Liver (tissue), 9 donors: ENCODE results near the gene SMIM24. TPM values are rescaled to one million over a fixed set of nuclear protein-coding genes. Genes with fewer than 3 reads are reported as not detected.

Experiments used
- DNase-seq: peaks from one replicate; pipeline ENCODE4 v3.0.0-alpha.2; 2017; ENCODE audit warnings: low spot score
- H3K27ac ChIP-seq, 2 donors: one replicate each; pipeline ENCODE4 v1.7.0; 2013; ENCODE audit warnings: inconsistent platforms in 2 of 2, low read length in 2 of 2, control low read depth in 1 of 2, low read depth in 1 of 2, mild to moderate bottlenecking in 1 of 2
- H3K27me3 ChIP-seq, 4 donors: one replicate each; pipeline versions ENCODE4 v1.6.1 to v1.7.0; 2013; ENCODE audit warnings: low read length in 3 of 4, inconsistent platforms in 1 of 4, mild to moderate bottlenecking in 1 of 4, moderate library complexity in 1 of 4; ENCODE audit not compliant: control insufficient read depth in 4 of 4, insufficient read depth in 4 of 4
- H3K36me3 ChIP-seq, 4 donors: one replicate each; pipeline versions ENCODE4 v1.6.1 to v1.7.0; 2013; ENCODE audit warnings: low read length in 3 of 4, mild to moderate bottlenecking in 3 of 4, low read depth in 1 of 4, moderate library complexity in 1 of 4; ENCODE audit not compliant: control insufficient read depth in 4 of 4, insufficient read depth in 3 of 4
- H3K4me1 ChIP-seq, 4 donors: one replicate each; pipeline versions ENCODE4 v1.6.1 to v1.7.0; 2013; ENCODE audit warnings: low read length in 3 of 4, mild to moderate bottlenecking in 3 of 4, moderate library complexity in 1 of 4; ENCODE audit not compliant: control insufficient read depth in 4 of 4, insufficient read depth in 4 of 4
- H3K4me3 ChIP-seq, 3 donors: one replicate each; pipeline versions ENCODE4 v1.6.1 to v1.7.0; 2013; ENCODE audit warnings: low read length in 3 of 3, control low read depth in 1 of 3, low read depth in 1 of 3, mild to moderate bottlenecking in 1 of 3
- H3K9ac ChIP-seq, 2 donors: one replicate each; pipeline ENCODE4 v1.7.0; 2013; ENCODE audit warnings: low read length in 2 of 2, mild to moderate bottlenecking in 2 of 2, moderate library complexity in 2 of 2, control low read depth in 1 of 2, low read depth in 1 of 2
- H3K9me3 ChIP-seq, 4 donors: one replicate each; pipeline versions ENCODE4 v1.6.1 to v1.7.0; 2013; ENCODE audit warnings: low read length in 3 of 4; ENCODE audit not compliant: control insufficient read depth in 4 of 4
- CTCF ChIP-seq: fragments of 150-350 bp; IDR thresholded peaks from 2 replicates; pipeline ENCODE4 v1.5.1; 2017; ENCODE audit warnings: improper control_type of control experiment, low read depth, low read length; ENCODE audit not compliant: missing input control
- EGR1 ChIP-seq, 2 donors: IDR thresholded peaks; 2 replicates each; pipeline ENCODE4 v1.6.1; 2016 to 2018; ENCODE audit warnings: antibody characterized with exemption in 2 of 2, low read depth in 2 of 2
- FOXA1 ChIP-seq: IDR thresholded peaks from 2 replicates; pipeline ENCODE4 v1.6.1; 2016; ENCODE audit warnings: antibody characterized with exemption
- FOXA2 ChIP-seq: IDR thresholded peaks from 2 replicates; pipeline ENCODE4 v1.6.1; 2016; ENCODE audit warnings: antibody characterized with exemption
- GABPA ChIP-seq, 2 donors: IDR thresholded peaks in 1 of 2; conservative IDR thresholded peaks in 1 of 2; 2 replicates each; pipeline ENCODE4 v1.6.1; 2016; ENCODE audit warnings: antibody characterized with exemption in 2 of 2, mild to moderate bottlenecking in 1 of 2, moderate library complexity in 1 of 2
- HNF4A ChIP-seq, 2 donors: conservative IDR thresholded peaks; 2 replicates each; pipeline ENCODE4 v1.6.1; 2016; ENCODE audit warnings: antibody characterized with exemption in 2 of 2, mild to moderate bottlenecking in 2 of 2
- HNF4G ChIP-seq: IDR thresholded peaks from 2 replicates; pipeline ENCODE4 v1.6.1; 2016; ENCODE audit warnings: antibody characterized with exemption
- JUND ChIP-seq, 2 donors: IDR thresholded peaks; 2 replicates each; pipeline ENCODE4 v1.6.1; 2016; ENCODE audit warnings: antibody characterized with exemption in 2 of 2
- MAX ChIP-seq: IDR thresholded peaks from 2 replicates; pipeline ENCODE4 v1.6.1; 2016; ENCODE audit warnings: antibody characterized with exemption
- NR2F2 ChIP-seq: IDR thresholded peaks from 2 replicates; pipeline ENCODE4 v1.6.1; 2016; ENCODE audit warnings: antibody characterized with exemption
- RAD21 ChIP-seq, 2 donors: IDR thresholded peaks; 2 replicates each; pipeline ENCODE4 v1.6.1; 2016; ENCODE audit warnings: antibody characterized with exemption in 2 of 2, mild to moderate bottlenecking in 2 of 2
- REST ChIP-seq: IDR thresholded peaks from 2 replicates; pipeline ENCODE4 v1.6.1; 2016; ENCODE audit warnings: antibody characterized with exemption, mild to moderate bottlenecking
- RXRA ChIP-seq, 2 donors: IDR thresholded peaks; 2 replicates each; pipeline ENCODE4 v1.6.1; 2017 to 2018; ENCODE audit warnings: antibody characterized with exemption in 2 of 2, mild to moderate bottlenecking in 1 of 2
- SP1 ChIP-seq: IDR thresholded peaks from 2 replicates; pipeline ENCODE4 v1.6.1; 2018; ENCODE audit warnings: antibody characterized with exemption, mild to moderate bottlenecking
- TAF1 ChIP-seq: conservative IDR thresholded peaks from 2 replicates; pipeline ENCODE4 v1.6.1; 2016; ENCODE audit warnings: antibody characterized with exemption, mild to moderate bottlenecking
- YY1 ChIP-seq: IDR thresholded peaks from 2 replicates; pipeline ENCODE4 v1.6.1; 2016; ENCODE audit warnings: antibody characterized with exemption, mild to moderate bottlenecking
- ZBTB33 ChIP-seq: IDR thresholded peaks from 2 replicates; pipeline ENCODE4 v1.6.1; 2016; ENCODE audit warnings: antibody characterized with exemption
- WGBS: extraction: QIAGEN DNeasy Blood & Tissue Kit; methylation state at CpG from one replicate; pipeline ENCODE4 v1.1.7; 2013; 5-methylcytosine and 5-hydroxymethylcytosine counted together
- polyA plus RNA-seq, 2 donors: library from polyadenylated mRNA; stranded (reverse) in 1 of 2; unstranded in 1 of 2; fragments of 200-250 nt in 1 of 2; fragments of >200 nt in 1 of 2; fragmentation: Nextera tagmentation in 1 of 2; extraction: Ambion mirVana in 1 of 2; gene quantifications; one replicate each; pipeline versions ENCODE4 v1.2.1 to v1.2.3, GENCODE V29; 2013 to 2015
- total RNA-seq, 2 donors: library from RNA; depleted of rRNA; stranded (reverse); fragments of >200 nt; gene quantifications; one replicate each; pipeline ENCODE4 v1.2.3, GENCODE V29; 2014
- TF ChIP-seq, protein P1 (sequence below): IDR thresholded peaks from 2 replicates; pipeline ENCODE4 v1.6.1; 2016; ENCODE audit warnings: antibody characterized with exemption
- donor health status: healthy.
- donor health status: healthy.
- donor health status: healthy.
- donor health status: healthy.
- donor health status: healthy.

SMIM24 gene
- total and polyA plus RNA-seq, 4 donors, result 0.17 to 13.7 (median 2.8) TPM

DNA sequence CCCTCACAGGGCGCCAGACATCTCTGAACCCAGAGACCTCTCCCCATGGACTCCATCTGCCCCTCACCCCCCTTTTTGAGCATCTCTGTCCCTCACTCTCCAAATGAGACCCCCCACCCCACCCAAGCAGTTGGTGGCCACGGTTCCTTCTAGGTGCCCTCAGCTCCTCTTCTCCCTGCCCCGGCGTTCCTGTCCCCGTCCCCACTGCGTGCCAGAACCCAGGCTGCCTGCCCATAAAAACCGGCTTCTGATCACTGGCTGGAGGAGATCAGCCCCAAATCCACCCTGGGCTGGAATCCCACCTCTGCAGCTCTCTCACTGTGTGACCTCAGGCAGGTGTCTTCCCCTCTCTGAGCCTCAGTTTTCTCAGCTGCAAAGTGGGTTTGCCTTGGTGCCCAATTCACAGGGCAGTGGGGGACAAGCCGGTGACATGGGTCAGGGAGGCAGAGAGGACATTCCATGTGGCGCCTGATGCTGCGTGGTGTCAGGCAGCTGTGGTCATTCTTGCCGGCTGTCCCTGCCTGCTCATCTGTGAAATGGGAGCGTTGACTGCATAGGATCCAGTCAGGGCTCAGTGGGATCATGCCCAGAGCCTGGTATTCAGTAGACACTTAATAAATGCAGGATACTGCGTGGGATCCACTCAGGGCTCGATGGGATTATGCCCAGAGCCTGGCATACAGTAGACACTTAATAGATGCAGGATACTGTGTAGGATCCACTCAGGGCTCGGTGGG, 25.5 kb downstream of the SMIM24 start:
- Histone ChIP-seq H3K4me1 (peaks cover 2 to 32% (median 18%) of the 10 kb centered on the region in 4 donors), H3K27ac (no peak overlapping the region), H3K27me3 (no peaks in the 10 kb centered on the region), H3K9me3 (no peaks in the 10 kb centered on the region), H3K9ac (no peak overlapping the region), H3K4me3 (no peak overlapping the region), H3K36me3 (peaks cover 23 to 61% (median 32%) of the 10 kb centered on the region in 4 donors)
- no peak for DNase-seq
- WGBS, result 96% methylated on average over 15 of the region's 15 CpGs
- TF ChIP-seq CTCF, result no peak
- TF ChIP-seq NR2F2, result no peak
- no peak for TF ChIP-seq TAF1
- no peak for TF ChIP-seq YY1
- TF ChIP-seq GABPA (IDR thresholded peaks at IDR 0.05 in 1 of 2, conservative IDR thresholded peaks at IDR 0.05 in 1 of 2), result no peak
- no peak for TF ChIP-seq RXRA (IDR thresholded peaks at IDR 0.05)
- TF ChIP-seq FOXA2, result no peak
- TF ChIP-seq HNF4G, result no peak
- no peak for TF ChIP-seq RAD21 (IDR thresholded peaks at IDR 0.05)
- TF ChIP-seq FOXA1, result no peak
- TF ChIP-seq HNF4A (conservative IDR thresholded peaks at IDR 0.05), result no peak
- TF ChIP-seq EGR1 (IDR thresholded peaks at IDR 0.05; ENCODE audit: low read depth in 2 of 2), result no peak
- no peak for TF ChIP-seq ZBTB33
- no peak for TF ChIP-seq MAX
- no peak for TF ChIP-seq JUND (IDR thresholded peaks at IDR 0.05)
- TF ChIP-seq, protein P1, sequence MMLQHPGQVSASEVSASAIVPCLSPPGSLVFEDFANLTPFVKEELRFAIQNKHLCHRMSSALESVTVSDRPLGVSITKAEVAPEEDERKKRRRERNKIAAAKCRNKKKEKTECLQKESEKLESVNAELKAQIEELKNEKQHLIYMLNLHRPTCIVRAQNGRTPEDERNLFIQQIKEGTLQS, result no peak
- no peak for TF ChIP-seq REST
- TF ChIP-seq SP1, result no peak
